GM10248 (cell line): Measurements from ENCODE around the gene SDHB.

Experiments used
- CTCF ChIA-PET: fragments of 300-600 bp; sonication (Branson Sonifier 250); formaldehyde crosslinking; extraction: SDS; loops from one replicate; lab custom pipeline; 2021; ENCODE audit warnings: antibody characterized with exemption; lab: Yijun Ruan, JAX
- POLR2A ChIA-PET: fragments of 350-650 bp; sonication (Branson Sonifier 250); formaldehyde crosslinking; extraction: SDS; loops from one replicate; lab custom pipeline; 2020; ENCODE audit warnings: antibody characterized with exemption; lab: Yijun Ruan, JAX
- DNase-seq: peaks from one replicate; pipeline ENCODE4 v3.0.0; 2012; ENCODE audit errors: extremely low spot score
- TF ChIP-seq, protein P1 (sequence below): IDR thresholded peaks from 2 replicates; pipeline ENCODE4 v1.5.1; 2012; ENCODE audit warnings: mild to moderate bottlenecking, low read depth; ENCODE audit errors: extremely low read depth, missing control alignments, control extremely low read depth

The SDHB gene

DNA sequence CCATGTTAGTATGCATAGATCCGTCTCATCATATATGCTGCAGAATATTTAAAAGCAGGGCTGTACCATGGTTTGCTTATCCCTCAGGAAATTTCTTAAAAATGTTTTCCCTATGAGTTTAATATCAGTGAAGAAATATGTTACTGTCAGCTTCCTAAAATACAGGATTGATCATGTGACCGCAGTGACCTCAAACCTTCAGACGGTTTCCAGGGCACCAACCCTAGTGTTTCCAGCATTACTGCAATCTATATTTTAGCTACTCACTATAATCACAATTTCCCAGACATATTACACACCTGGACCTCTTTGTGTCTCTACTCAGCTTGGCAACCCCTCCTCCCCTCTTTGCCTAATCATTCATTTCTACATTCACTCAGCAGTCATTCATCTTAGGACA lies 7.7 kb upstream of the SDHB start:
- TF ChIP-seq, protein P1, sequence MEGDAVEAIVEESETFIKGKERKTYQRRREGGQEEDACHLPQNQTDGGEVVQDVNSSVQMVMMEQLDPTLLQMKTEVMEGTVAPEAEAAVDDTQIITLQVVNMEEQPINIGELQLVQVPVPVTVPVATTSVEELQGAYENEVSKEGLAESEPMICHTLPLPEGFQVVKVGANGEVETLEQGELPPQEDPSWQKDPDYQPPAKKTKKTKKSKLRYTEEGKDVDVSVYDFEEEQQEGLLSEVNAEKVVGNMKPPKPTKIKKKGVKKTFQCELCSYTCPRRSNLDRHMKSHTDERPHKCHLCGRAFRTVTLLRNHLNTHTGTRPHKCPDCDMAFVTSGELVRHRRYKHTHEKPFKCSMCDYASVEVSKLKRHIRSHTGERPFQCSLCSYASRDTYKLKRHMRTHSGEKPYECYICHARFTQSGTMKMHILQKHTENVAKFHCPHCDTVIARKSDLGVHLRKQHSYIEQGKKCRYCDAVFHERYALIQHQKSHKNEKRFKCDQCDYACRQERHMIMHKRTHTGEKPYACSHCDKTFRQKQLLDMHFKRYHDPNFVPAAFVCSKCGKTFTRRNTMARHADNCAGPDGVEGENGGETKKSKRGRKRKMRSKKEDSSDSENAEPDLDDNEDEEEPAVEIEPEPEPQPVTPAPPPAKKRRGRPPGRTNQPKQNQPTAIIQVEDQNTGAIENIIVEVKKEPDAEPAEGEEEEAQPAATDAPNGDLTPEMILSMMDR, result no peak
- POLR2A ChIA-PET, result no interaction called here
- no peak for DNase-seq
- CTCF ChIA-PET, result interaction anchor here (1.3 to 2.9 kb wide), 4 partner anchors 14 to 345 kb away, joined by 3 to 18 read pairs (median 5); no protein-coding TSS in a partner anchor

DNA sequence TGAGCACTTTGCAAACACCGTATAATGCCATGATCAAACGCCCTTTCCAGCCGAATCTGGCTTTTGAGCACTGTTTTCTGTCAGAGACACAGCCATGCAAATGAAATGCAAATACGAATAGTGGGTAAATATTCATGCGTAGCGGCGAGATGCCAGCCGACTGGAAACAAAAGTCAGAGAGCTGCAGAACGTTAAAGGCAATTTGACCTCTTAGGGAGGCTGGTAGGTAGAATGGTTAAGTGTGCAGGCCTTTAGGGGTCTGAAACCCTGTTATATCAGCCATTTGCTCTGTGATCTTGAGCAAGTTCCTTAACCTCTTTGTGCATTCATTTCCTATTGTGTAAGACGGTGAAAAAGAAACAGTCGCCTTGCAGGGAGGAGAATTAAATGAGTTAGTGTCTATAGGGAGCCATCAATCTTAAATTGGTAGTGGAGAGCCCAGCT lies 6.5 kb upstream of the SDHB start:
- ChIA-PET CTCF (interaction anchor here (0.8 to 2.9 kb wide), 8 partner anchors 15 to 346 kb away, joined by 3 to 18 read pairs (median 4); partner anchors contain the start of gene PADI3), POLR2A (no interaction called here)
- TF ChIP-seq, protein P1, result no peak
- DNase-seq, result no peak

DNA sequence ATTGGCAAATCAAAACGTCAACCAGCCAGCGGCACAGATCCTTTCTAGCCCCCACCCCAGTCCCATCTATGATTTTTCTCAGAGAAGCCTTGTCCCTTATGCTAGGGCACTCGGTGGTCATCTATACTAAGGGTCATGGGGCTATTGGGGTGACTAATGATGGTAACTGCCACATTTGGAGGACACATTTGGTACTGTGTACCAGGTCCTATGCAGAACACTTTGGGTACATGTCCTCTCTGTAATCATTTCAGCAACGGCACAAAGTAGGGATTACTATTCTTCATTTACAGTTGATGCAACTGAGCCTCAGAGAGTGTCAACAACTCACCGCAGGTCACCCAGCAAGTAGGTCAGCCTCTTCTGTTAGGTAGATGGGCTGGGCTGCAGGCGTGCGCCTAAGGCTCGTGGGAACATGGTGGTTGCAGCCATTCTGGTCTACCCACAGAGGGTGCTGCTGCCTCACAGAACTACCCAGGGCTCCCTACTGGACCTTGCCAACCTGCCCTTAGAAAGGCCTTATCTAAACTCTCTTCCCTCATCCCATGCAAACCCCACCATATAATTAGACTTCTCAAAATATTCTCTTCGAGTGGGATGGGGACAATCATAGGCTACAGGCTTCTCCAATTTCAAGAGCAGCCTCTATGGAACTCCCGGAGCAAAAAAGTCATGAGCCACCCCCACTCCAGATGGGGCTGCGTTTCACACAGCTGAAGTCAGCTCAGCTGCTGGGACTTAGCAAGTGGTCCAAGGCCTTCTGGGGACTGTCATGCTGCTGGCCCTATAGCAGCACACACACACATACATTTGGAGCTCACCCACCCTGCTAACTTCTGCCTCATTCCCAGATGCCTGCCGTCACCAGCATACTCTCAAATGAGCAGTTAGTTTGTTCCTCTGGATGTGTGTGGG lies 5.8 kb upstream of the SDHB start:
- TF ChIP-seq, protein P1, result peak; percentile 76
- DNase-seq, result peak; percentile 71
- ChIA-PET CTCF (interaction anchor here (0.8 to 2.9 kb wide), 7 partner anchors 16 to 212 kb away, joined by 3 to 18 read pairs (median 4); partner anchors contain the start of gene PADI3), POLR2A (no interaction called here)

DNA sequence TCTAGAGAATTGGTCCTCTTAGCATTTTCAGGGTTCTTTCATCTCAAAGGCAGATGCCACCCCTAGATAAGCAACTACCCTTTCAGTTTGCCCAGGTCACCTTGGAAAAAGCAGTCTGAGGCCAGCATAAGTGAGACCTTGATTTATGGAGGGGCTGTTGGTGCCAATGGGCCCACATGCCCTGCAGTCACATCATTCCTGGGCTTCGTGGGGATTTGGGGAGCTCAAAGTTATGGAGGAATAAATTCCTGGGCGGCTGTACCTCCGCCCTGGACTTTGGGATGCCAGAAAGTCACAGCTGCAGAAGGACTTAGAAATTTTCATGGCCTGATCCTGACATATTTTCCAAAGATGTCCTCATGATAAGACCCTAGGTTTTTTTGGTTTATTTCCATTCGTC lies 2.7 kb upstream of the SDHB start:
- DNase-seq, result no peak
- TF ChIP-seq, protein P1, result no peak
- POLR2A ChIA-PET, result no interaction called here
- CTCF ChIA-PET, result interaction anchor here (0.9 to 2.6 kb wide), 3 partner anchors 95 to 279 kb away, joined by 3 to 10 read pairs (median 3); no protein-coding TSS in a partner anchor

DNA sequence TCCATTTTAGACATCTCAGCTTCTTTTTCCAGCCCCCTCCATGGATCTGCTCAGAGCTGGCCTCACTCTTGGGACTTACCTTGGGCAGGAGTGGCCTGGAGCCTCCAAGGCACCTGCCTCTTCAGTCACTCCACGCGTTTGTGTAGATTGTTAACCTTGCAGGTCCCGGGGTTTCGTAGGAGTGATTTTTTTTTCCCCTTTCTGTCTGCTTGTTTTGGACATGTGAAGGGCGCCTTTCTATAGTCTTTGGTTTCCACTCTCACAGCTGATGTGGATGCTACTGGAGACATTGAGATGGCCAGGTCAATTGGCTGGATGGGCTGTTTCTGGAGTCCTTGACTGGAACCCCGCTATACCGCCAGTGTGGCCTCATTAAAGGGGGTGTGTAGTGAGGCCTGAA lies 2.0 kb upstream of the SDHB start:
- ChIA-PET POLR2A (no interaction called here), CTCF (interaction anchor here (1.4 kb wide), 1 partner anchor 182 kb away, joined by 4 read pairs; no protein-coding TSS in a partner anchor)
- no peak for DNase-seq
- TF ChIP-seq, protein P1, result no peak

DNA sequence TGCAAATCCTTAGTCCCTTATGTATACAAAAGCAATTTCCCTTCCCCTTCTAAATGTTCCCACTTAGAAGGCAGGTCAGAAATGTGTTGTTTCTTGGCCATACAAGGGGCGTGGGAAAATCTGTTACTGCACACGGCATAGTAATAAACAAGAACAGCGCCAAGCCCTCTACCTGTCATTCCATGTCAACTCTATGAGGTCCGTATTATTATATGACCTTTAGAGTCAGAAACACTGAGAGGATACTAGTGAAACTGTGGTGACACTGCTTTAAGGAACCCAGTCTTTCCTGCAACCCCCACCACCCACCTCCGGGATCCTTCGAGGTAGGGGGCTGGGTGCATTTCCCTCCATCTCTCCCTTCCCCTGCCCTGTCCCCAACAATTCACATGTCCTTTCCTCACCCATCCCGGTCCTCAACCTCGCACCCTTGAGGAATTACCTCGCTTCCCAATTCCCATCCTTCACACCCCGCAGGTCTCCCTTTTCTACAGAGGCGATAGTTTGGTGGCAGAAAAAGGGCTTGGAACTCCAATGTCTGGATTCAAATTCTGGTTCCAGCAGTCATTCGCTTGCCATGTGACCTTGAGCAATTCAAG lies 647 bp downstream of the SDHB start:
- ChIA-PET POLR2A (no interaction called here), CTCF (interaction anchor here (0.8 kb wide), 1 partner anchor 30 kb away, joined by 3 read pairs; no protein-coding TSS in a partner anchor)
- no peak for DNase-seq

More for the DNA sequence above, 647 bp downstream of the SDHB start:
- TF ChIP-seq, protein P1, result no peak
